Measurements from ENCODE around the gene AADACL4. TPM values are rescaled to one million over a fixed set of nuclear protein-coding genes. Genes with fewer than 3 reads are reported as not detected.

The AADACL4 gene
- total and polyA plus RNA-seq, 2 experiments from 2014 or later = not detected

- no peak for TF ChIP-seq ZNF462 (CRISPR knock-in tag; IDR thresholded peaks at IDR 0.05)
- no peak for TF ChIP-seq ZNF114 (CRISPR knock-in tag; IDR thresholded peaks at IDR 0.05)
- TF ChIP-seq STAT1 (IDR thresholded peaks at IDR 0.05; ENCODE audit: unreplicated experiment) = no peak
- no peak for TF ChIP-seq NANOG (IDR thresholded peaks at IDR 0.05; ENCODE audit: borderline replicate concordance)
- TF ChIP-seq CTCF (conservative IDR thresholded peaks at IDR 0.05; ENCODE audit: low read depth in 2 of 2) = no peak
- no peak for TF ChIP-seq ZNF331 (CRISPR knock-in tag; IDR thresholded peaks at IDR 0.05; ENCODE audit: low read depth)
- no peak for TF ChIP-seq EZH2phosphoT487 (IDR thresholded peaks at IDR 0.05; ENCODE audit: unreplicated experiment)
- TF ChIP-seq JUNB (IDR thresholded peaks at IDR 0.05; ENCODE audit: unreplicated experiment) = no peak
- TF ChIP-seq CREB1 (CRISPR knock-in tag; IDR thresholded peaks at IDR 0.05; ENCODE audit: low read depth) = no peak
- no peak for TF ChIP-seq POLR2AphosphoS5 (IDR thresholded peaks at IDR 0.05; ENCODE audit: low read depth)
These were observed 12.7 kb downstream of the AADACL4 start (continued) for GRCh38 chr1:12656575-12656974.

All from GM23338 (cell line).